Measurements from ENCODE around the gene SF1.

The SF1 gene

GRCh38 chr11:64776875-64777274 is 1.5 kb downstream of the SF1 start:
- DNase-seq (ENCODE audit: low read depth): no peak
- H3K4me3 ChIP-seq (ENCODE audit: low read depth, low read length): peak overlapping the region; percentile 95
- TF ChIP-seq CTCF (IDR thresholded peaks at IDR 0.05; ENCODE audit: insufficient read depth, low read depth, low read length, missing control alignments): no peak

GRCh38 chr11:64776425-64776824 is 1.9 kb downstream of the SF1 start:
- TF ChIP-seq CTCF (IDR thresholded peaks at IDR 0.05; ENCODE audit: insufficient read depth, low read depth, low read length, missing control alignments): no peak
- no peak for DNase-seq (ENCODE audit: low read depth)
- peak overlapping the region; percentile 95 for H3K4me3 ChIP-seq (ENCODE audit: low read depth, low read length)

GRCh38 chr11:64774144-64774543 is 4.2 kb downstream of the SF1 start:
- no peak overlapping the region for H3K4me3 ChIP-seq (ENCODE audit: low read depth, low read length)
- no peak for DNase-seq (ENCODE audit: low read depth)
- no peak for TF ChIP-seq CTCF (IDR thresholded peaks at IDR 0.05; ENCODE audit: insufficient read depth, low read depth, low read length, missing control alignments)

GRCh38 chr11:64772303-64773018 is 5.9 kb downstream of the SF1 start:
- peak; percentile 63 for DNase-seq (ENCODE audit: low read depth)
- TF ChIP-seq CTCF (IDR thresholded peaks at IDR 0.05; ENCODE audit: insufficient read depth, low read depth, low read length, missing control alignments): no peak

GRCh38 chr11:64771861-64772260 is 6.5 kb downstream of the SF1 start:
- no peak for TF ChIP-seq CTCF (IDR thresholded peaks at IDR 0.05; ENCODE audit: insufficient read depth, low read depth, low read length, missing control alignments)
- peak; percentile 61 for DNase-seq (ENCODE audit: low read depth)
- H3K4me3 ChIP-seq (ENCODE audit: low read depth, low read length): no peak overlapping the region

More at GRCh38 chr11:64772303-64773018, 5.9 kb downstream of the SF1 start:
- H3K4me3 ChIP-seq (ENCODE audit: low read depth, low read length): peak overlapping the region; percentile 6; the same call in 1 of the 2 replicates

GRCh38 chr11:64770120-64770519 is 8.2 kb downstream of the SF1 start:
- TF ChIP-seq CTCF (IDR thresholded peaks at IDR 0.05; ENCODE audit: insufficient read depth, low read depth, low read length, missing control alignments): no peak
- no peak for DNase-seq (ENCODE audit: low read depth)

GRCh38 chr11:64769283-64769682 is 9.1 kb downstream of the SF1 start:
- TF ChIP-seq CTCF (IDR thresholded peaks at IDR 0.05; ENCODE audit: insufficient read depth, low read depth, low read length, missing control alignments): no peak
- no peak overlapping the region for H3K4me3 ChIP-seq (ENCODE audit: low read depth, low read length)
- no peak for DNase-seq (ENCODE audit: low read depth)

More at GRCh38 chr11:64770120-64770519, 8.2 kb downstream of the SF1 start:
- no peak overlapping the region for H3K4me3 ChIP-seq (ENCODE audit: low read depth, low read length)
